DND-41 (cell line): Measurements from ENCODE around the gene MB.

Source experiments
- ATAC-seq: fragments of 200-7000 bp; cut with Tn5 transposase; 3 replicates; pipeline ENCODE4 v1.9.1; 2021; ENCODE audit warnings: low read depth; ENCODE audit not compliant: insufficient read depth
- DNase-seq: peaks from one replicate; pipeline ENCODE4 v3.0.0-alpha.2; 2020
- H2AFZ ChIP-seq: 2 replicates; pipeline ENCODE4 v1.6.0; 2012; ENCODE audit warnings: low read depth, low read length
- H3K27ac ChIP-seq: 2 replicates; pipeline ENCODE4 v1.5.1; 2012; ENCODE audit warnings: low read length, inconsistent platforms
- H3K27me3 ChIP-seq: fragments of 200-600 bp; sonication (generic); 2 replicates; pipeline ENCODE4 v1.6.0; 2012; ENCODE audit warnings: low read length, mild to moderate bottlenecking, inconsistent platforms; ENCODE audit not compliant: insufficient read depth, poor library complexity
- H3K36me3 ChIP-seq: 2 replicates; pipeline ENCODE4 v1.5.1; 2012; ENCODE audit warnings: low read length, inconsistent platforms; ENCODE audit not compliant: insufficient read depth
- H3K4me1 ChIP-seq: 2 replicates; pipeline ENCODE4 v1.5.1; 2012; ENCODE audit warnings: mild to moderate bottlenecking, low read length; ENCODE audit not compliant: insufficient read depth
- H3K4me2 ChIP-seq: 2 replicates; pipeline ENCODE4 v1.6.0; 2012; ENCODE audit warnings: mild to moderate bottlenecking, moderate library complexity, low read length, inconsistent platforms; ENCODE audit not compliant: insufficient read depth
- H3K4me3 ChIP-seq, 2 experiments: fragments of 200-600 bp in 1 of 2; shearing (Covaris generic) in 1 of 2; 2 replicates each; pipeline ENCODE4 v1.5.1; 2012 to 2016; ENCODE audit warnings: inconsistent platforms in 2 of 2, low read length in 2 of 2, mild to moderate bottlenecking in 2 of 2, low read depth in 1 of 2, moderate library complexity in 1 of 2
- H3K79me2 ChIP-seq: 2 replicates; pipeline ENCODE4 v1.6.0; 2012; ENCODE audit warnings: low read length, inconsistent platforms; ENCODE audit not compliant: insufficient read depth
- H3K9ac ChIP-seq: 2 replicates; pipeline ENCODE4 v1.6.0; 2012; ENCODE audit warnings: low read depth, mild to moderate bottlenecking, inconsistent platforms, low read length, moderate library complexity
- H3K9me3 ChIP-seq: 2 replicates; pipeline ENCODE4 v1.5.1; 2012; ENCODE audit warnings: low read length, moderate library complexity, mild to moderate bottlenecking, inconsistent platforms; ENCODE audit not compliant: insufficient read depth, severe bottlenecking
- H4K20me1 ChIP-seq: 2 replicates; pipeline ENCODE4 v1.6.0; 2012; ENCODE audit warnings: low read length; ENCODE audit not compliant: insufficient read depth
- EZH2 ChIP-seq: IDR thresholded peaks from 3 replicates; pipeline ENCODE4 v1.6.1; 2012; ENCODE audit warnings: borderline replicate concordance, low read depth, mild to moderate bottlenecking, moderate library complexity, low read length, inconsistent platforms; ENCODE audit not compliant: severe bottlenecking
- TF ChIP-seq, protein P1 (sequence below): IDR thresholded peaks from 2 replicates; pipeline ENCODE4 v1.5.1; 2012; ENCODE audit warnings: borderline replicate concordance, low read length, moderate library complexity, mild to moderate bottlenecking; ENCODE audit not compliant: poor library complexity, severe bottlenecking; ENCODE audit errors: extremely low read depth

MB gene

DNA sequence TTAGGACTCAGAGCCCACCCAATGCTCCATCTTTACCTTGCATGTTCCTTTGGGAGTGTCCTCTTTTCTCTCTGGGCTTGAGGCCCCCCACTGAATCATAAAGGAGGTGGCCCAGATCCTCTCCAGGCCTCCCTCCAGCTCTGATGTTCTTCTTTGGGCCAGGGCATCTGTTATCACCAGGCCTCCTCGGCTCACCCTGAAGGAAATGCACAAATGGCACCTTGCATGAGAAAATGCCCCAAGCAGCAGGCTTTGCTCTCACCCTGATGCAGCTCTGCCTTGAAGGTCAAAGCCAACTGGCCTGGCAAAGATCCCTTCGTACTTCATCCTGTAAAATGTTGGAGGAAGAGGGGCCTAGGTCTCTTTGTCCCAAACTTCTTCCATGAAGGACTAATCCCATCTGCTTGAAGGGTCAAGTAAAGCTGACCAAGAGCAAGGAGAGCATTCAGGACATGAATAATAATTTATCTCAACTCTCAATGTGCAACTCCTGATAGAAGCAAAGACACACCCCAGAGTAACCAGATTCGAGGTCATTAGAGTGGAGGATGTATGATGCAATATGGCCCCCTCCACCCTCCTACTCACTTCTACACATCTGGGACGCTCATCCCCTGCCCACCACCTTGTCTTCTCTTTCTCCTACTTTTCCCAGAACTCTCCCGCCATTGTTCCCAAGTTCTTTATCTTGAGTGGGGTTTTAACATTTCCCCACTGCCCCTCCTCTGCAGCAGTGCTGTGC is 40.6 kb upstream of the MB start:
- Histone ChIP-seq H3K27me3 (no peaks in the 10 kb centered on the region), H3K4me3 (no peak overlapping the region), H3K9me3 (peaks cover 16% of the 10 kb centered on the region), H3K4me1 (peaks cover 45% of the 10 kb centered on the region), H3K4me2 (no peak overlapping the region), H3K36me3 (peaks cover 85% of the 10 kb centered on the region), H3K27ac (peak overlapping the region; percentile 53), H3K9ac (no peak overlapping the region), H3K79me2 (peaks cover 66% of the 10 kb centered on the region), H4K20me1 (0 out of 2 replicates have a peak, but pooled peaks cover 4% of the 10 kb centered on the region), H2AFZ (no peak overlapping the region)
- DNase-seq, result no peak
- TF ChIP-seq, protein P1, sequence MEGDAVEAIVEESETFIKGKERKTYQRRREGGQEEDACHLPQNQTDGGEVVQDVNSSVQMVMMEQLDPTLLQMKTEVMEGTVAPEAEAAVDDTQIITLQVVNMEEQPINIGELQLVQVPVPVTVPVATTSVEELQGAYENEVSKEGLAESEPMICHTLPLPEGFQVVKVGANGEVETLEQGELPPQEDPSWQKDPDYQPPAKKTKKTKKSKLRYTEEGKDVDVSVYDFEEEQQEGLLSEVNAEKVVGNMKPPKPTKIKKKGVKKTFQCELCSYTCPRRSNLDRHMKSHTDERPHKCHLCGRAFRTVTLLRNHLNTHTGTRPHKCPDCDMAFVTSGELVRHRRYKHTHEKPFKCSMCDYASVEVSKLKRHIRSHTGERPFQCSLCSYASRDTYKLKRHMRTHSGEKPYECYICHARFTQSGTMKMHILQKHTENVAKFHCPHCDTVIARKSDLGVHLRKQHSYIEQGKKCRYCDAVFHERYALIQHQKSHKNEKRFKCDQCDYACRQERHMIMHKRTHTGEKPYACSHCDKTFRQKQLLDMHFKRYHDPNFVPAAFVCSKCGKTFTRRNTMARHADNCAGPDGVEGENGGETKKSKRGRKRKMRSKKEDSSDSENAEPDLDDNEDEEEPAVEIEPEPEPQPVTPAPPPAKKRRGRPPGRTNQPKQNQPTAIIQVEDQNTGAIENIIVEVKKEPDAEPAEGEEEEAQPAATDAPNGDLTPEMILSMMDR, result no peak
- no peak for TF ChIP-seq EZH2
- no peak for ATAC-seq

DNA sequence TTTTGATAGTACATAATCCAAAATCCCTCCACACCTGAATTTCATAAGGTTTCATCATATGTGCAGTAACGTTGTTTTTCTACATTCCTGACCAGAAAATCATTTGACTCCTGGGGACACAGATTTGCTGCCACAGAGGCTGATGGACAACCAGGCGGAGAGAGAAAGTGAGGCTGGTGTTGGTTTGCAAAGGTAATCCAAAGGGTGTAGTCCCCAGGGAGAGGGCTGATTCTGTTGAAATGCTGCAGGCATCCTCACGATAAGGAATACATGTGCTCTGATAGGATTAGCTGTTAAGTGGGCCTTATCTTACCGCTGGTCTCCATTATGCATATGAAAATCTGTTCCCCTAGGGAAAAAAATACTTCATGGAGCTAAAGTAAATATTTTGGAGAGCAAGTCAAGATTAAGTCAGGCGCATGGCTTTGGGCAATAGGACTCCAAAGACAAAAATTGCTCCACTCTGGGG is 39.2 kb upstream of the MB start:
- Histone ChIP-seq H3K79me2 (peaks cover 61% of the 10 kb centered on the region), H3K4me2 (no peak overlapping the region), H4K20me1 (0 out of 2 replicates have a peak, but pooled peaks cover 4% of the 10 kb centered on the region), H3K36me3 (peaks cover 71% of the 10 kb centered on the region), H3K9me3 (peaks cover 3% of the 10 kb centered on the region), H3K27me3 (no peaks in the 10 kb centered on the region), H3K27ac (no peak overlapping the region), H3K4me3 (no peak overlapping the region), H3K9ac (no peak overlapping the region), H3K4me1 (peaks cover 44% of the 10 kb centered on the region), H2AFZ (no peak overlapping the region)
- ATAC-seq (no peak), DNase-seq (no peak)
- TF ChIP-seq, protein P1, result no peak
- TF ChIP-seq EZH2, result no peak

DNA sequence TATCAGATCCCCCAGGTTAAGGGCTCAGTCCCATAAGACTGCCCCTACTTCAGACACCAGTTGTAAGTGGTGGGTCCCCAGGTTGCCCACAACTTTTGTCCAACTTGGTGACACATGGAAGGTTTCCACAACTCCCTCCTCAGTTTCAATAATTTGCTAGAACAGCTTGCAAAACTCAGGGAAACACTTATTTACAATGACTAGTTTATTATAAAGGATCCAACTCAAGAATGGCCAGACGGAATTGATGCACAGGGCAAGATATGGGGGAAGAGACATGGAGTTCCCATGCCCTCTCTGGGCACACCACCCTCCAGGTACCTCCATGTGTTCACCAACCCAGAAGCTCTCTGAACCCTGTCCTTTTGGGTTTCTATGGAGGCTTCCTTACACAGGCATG is 36.7 kb upstream of the MB start:
- Histone ChIP-seq H3K4me3 (no peak overlapping the region), H3K27ac (no peak overlapping the region), H3K4me1 (peaks cover 35% of the 10 kb centered on the region), H4K20me1 (peaks cover 4% of the 10 kb centered on the region; the same call in 1 of the 2 replicates), H3K9me3 (peaks cover 5% of the 10 kb centered on the region), H3K9ac (no peak overlapping the region), H3K36me3 (peaks cover 64% of the 10 kb centered on the region), H3K4me2 (0 out of 2 replicates have a peak overlapping the region, but pooled peaks have one; percentile 7), H3K79me2 (peaks cover 78% of the 10 kb centered on the region), H2AFZ (no peak overlapping the region), H3K27me3 (no peaks in the 10 kb centered on the region)
- no peak for DNase-seq
- no peak for TF ChIP-seq EZH2
- TF ChIP-seq, protein P1, result no peak
- ATAC-seq, result no peak
